H9 (cell line): ENCODE results near the gene SH3BP5. TPM values are rescaled to one million over a fixed set of nuclear protein-coding genes. Genes with fewer than 3 reads are reported as not detected.

ENCODE experiments used
- DNase-seq: peaks from one replicate; pipeline ENCODE4 v3.0.0-alpha.2; 2017
- H2AFZ ChIP-seq: one replicate; pipeline ENCODE4 v1.6.1; 2013; ENCODE audit warnings: mild to moderate bottlenecking, low read length, control low read depth, moderate library complexity
- H2AK5ac ChIP-seq: 2 replicates; pipeline ENCODE4 v1.6.1; 2013; ENCODE audit warnings: low read length, control low read depth, mixed read lengths; ENCODE audit not compliant: insufficient read length
- H2BK120ac ChIP-seq: one replicate; pipeline ENCODE4 v1.6.1; 2013; ENCODE audit warnings: low read depth, mild to moderate bottlenecking, low read length, control low read depth, inconsistent platforms; ENCODE audit not compliant: poor library complexity, severe bottlenecking
- H2BK12ac ChIP-seq: 2 replicates; pipeline ENCODE4 v1.6.1; 2013; ENCODE audit warnings: low read length, control low read depth, mixed read lengths, low read depth; ENCODE audit not compliant: insufficient read length
- H2BK15ac ChIP-seq: 2 replicates; pipeline ENCODE4 v1.6.1; 2013; ENCODE audit warnings: low read depth, low read length, control low read depth
- H2BK20ac ChIP-seq: one replicate; pipeline ENCODE4 v1.6.1; 2013; ENCODE audit warnings: low read depth, mild to moderate bottlenecking, low read length, control low read depth, inconsistent platforms; ENCODE audit not compliant: poor library complexity, severe bottlenecking
- H2BK5ac ChIP-seq: 2 replicates; pipeline ENCODE4 v1.6.1; 2013; ENCODE audit warnings: low read length, control low read depth, mixed read lengths; ENCODE audit not compliant: insufficient read length
- H3K14ac ChIP-seq: 2 replicates; pipeline ENCODE4 v1.6.1; 2013; ENCODE audit warnings: low read length, control low read depth; ENCODE audit not compliant: insufficient read depth
- H3K18ac ChIP-seq: 2 replicates; pipeline ENCODE4 v1.6.1; 2013; ENCODE audit warnings: low read depth, mild to moderate bottlenecking, mixed read lengths, low read length, control low read depth; ENCODE audit not compliant: insufficient read length
- H3K23ac ChIP-seq: 2 replicates; pipeline ENCODE4 v1.6.1; 2013; ENCODE audit warnings: low read length, control low read depth, mixed read lengths, low read depth; ENCODE audit not compliant: insufficient read length
- H3K23me2 ChIP-seq: 2 replicates; pipeline ENCODE4 v1.6.1; 2013; ENCODE audit warnings: low read depth, mild to moderate bottlenecking, mixed read lengths, low read length, control low read depth; ENCODE audit not compliant: insufficient read length, poor library complexity, severe bottlenecking
- H3K27ac ChIP-seq: 2 replicates; pipeline ENCODE4 v1.5.1; 2013; ENCODE audit warnings: low read length, control low read depth, mixed read lengths, low read depth; ENCODE audit not compliant: insufficient read length
- H3K27me3 ChIP-seq: 2 replicates; pipeline ENCODE4 v1.6.1; 2013; ENCODE audit warnings: low read length, control low read depth, inconsistent platforms; ENCODE audit not compliant: insufficient read depth
- H3K4ac ChIP-seq: 2 replicates; pipeline ENCODE4 v1.6.1; 2013; ENCODE audit warnings: low read depth, mild to moderate bottlenecking, control low read depth, inconsistent platforms, low read length, moderate library complexity
- H3K4me1 ChIP-seq: 2 replicates; pipeline ENCODE4 v1.6.1; 2013; ENCODE audit warnings: low read length, control low read depth, inconsistent platforms; ENCODE audit not compliant: insufficient read depth
- H3K4me2 ChIP-seq: 2 replicates; pipeline ENCODE4 v1.6.1; 2013; ENCODE audit warnings: low read length, control low read depth, mixed read lengths; ENCODE audit not compliant: insufficient read length, insufficient read depth
- H3K56ac ChIP-seq: 2 replicates; pipeline ENCODE4 v1.6.1; 2013; ENCODE audit warnings: low read depth, mild to moderate bottlenecking, mixed read lengths, low read length, control low read depth; ENCODE audit not compliant: insufficient read length
- H3K79me1 ChIP-seq: 2 replicates; pipeline ENCODE4 v1.6.1; 2013; ENCODE audit warnings: low read depth, mild to moderate bottlenecking, moderate library complexity, low read length, control low read depth, inconsistent platforms; ENCODE audit not compliant: insufficient read depth, poor library complexity, severe bottlenecking
- H3K79me2 ChIP-seq: 2 replicates; pipeline ENCODE4 v1.6.1; 2013; ENCODE audit warnings: low read length, control low read depth, inconsistent platforms; ENCODE audit not compliant: insufficient read depth
- H3K9ac ChIP-seq: 2 replicates; pipeline ENCODE4 v1.6.1; 2013; ENCODE audit warnings: low read length, control low read depth, mixed read lengths; ENCODE audit not compliant: insufficient read length; ENCODE audit errors: extremely low read depth
- H3K9me3 ChIP-seq: one replicate; pipeline ENCODE4 v1.6.1; 2013; ENCODE audit warnings: low read depth, low read length, inconsistent platforms; ENCODE audit not compliant: control insufficient read depth
- H3T11ph ChIP-seq: one replicate; pipeline ENCODE4 v1.6.1; 2013; ENCODE audit warnings: mild to moderate bottlenecking, low read length, control low read depth, inconsistent platforms
- H4K20me1 ChIP-seq: one replicate; pipeline ENCODE4 v1.6.1; 2013; ENCODE audit not compliant: control insufficient read depth, insufficient read length, insufficient read depth
- H4K5ac ChIP-seq: 2 replicates; pipeline ENCODE4 v1.6.1; 2013; ENCODE audit warnings: low read depth, mild to moderate bottlenecking, mixed read lengths, low read length, control low read depth; ENCODE audit not compliant: insufficient read length
- H4K8ac ChIP-seq: replicated peaks from 2 replicates; pipeline ENCODE4 v1.6.1; 2013; ENCODE audit warnings: low read length, control low read depth, mixed read lengths, low read depth; ENCODE audit not compliant: insufficient read length
- H4K91ac ChIP-seq: 2 replicates; pipeline ENCODE4 v1.6.1; 2013; ENCODE audit warnings: low read depth, mild to moderate bottlenecking, moderate library complexity, mixed read lengths, low read length, control low read depth; ENCODE audit not compliant: insufficient read length
- H3K27ac Mint-ChIP-seq, 3 experiments: 2 replicates in 2 of 3; 3 replicates in 1 of 3; pipeline ENCODE4 v1.8.0; 2020 to 2021; ENCODE audit warnings: mixed read lengths in 3 of 3, mild to moderate bottlenecking in 1 of 3, moderate library complexity in 1 of 3
- H3K27me3 Mint-ChIP-seq: 2 replicates; pipeline ENCODE4 v1.8.0; 2021; ENCODE audit warnings: low read depth, mild to moderate bottlenecking, moderate library complexity, mixed read lengths
- H3K36me3 Mint-ChIP-seq, 3 experiments: 2 replicates in 2 of 3; 3 replicates in 1 of 3; pipeline ENCODE4 v1.8.0; 2020 to 2021; ENCODE audit warnings: low read depth in 3 of 3, mixed read lengths in 3 of 3; ENCODE audit not compliant: insufficient read depth in 1 of 3
- H3K4me1 Mint-ChIP-seq, 2 experiments: 2 replicates each; pipeline ENCODE4 v1.8.0; 2020; ENCODE audit warnings: mixed read lengths in 2 of 2
- H3K4me3 Mint-ChIP-seq, 2 experiments: 2 replicates in 1 of 2; 3 replicates in 1 of 2; pipeline ENCODE4 v1.8.0; 2020 to 2021; ENCODE audit warnings: mild to moderate bottlenecking in 2 of 2, mixed read lengths in 2 of 2, moderate library complexity in 1 of 2
- H3K9me3 Mint-ChIP-seq, 2 experiments: 2 replicates in 1 of 2; 3 replicates in 1 of 2; pipeline ENCODE4 v1.8.0; 2020; ENCODE audit warnings: mild to moderate bottlenecking in 2 of 2, mixed read lengths in 2 of 2, moderate library complexity in 1 of 2
- WGBS: extraction: QIAGEN DNeasy Blood & Tissue Kit; methylation state at CpG from one replicate; pipeline ENCODE4 v1.1.7; 2013; ENCODE audit warnings: missing lambda C conversion rate, low lambda C conversion rate, mixed read lengths; ENCODE audit not compliant: insufficient read length; ENCODE audit errors: extremely low coverage; 5-methylcytosine and 5-hydroxymethylcytosine counted together
- total RNA-seq: library from RNA; stranded (reverse); gene quantifications from 2 replicates; pipeline ENCODE4 v1.2.1, GENCODE V29; 2021
- TF ChIP-seq, protein P1 (sequence below): fragments of 200-600 bp; sonication (generic); conservative IDR thresholded peaks from 3 replicates; pipeline ENCODE4 v1.8.0; 2021; ENCODE audit warnings: antibody characterized with exemption, mild to moderate bottlenecking

Gene SH3BP5
- total RNA-seq, 1 experiment from 2014 or later: 6.8 TPM

DNA sequence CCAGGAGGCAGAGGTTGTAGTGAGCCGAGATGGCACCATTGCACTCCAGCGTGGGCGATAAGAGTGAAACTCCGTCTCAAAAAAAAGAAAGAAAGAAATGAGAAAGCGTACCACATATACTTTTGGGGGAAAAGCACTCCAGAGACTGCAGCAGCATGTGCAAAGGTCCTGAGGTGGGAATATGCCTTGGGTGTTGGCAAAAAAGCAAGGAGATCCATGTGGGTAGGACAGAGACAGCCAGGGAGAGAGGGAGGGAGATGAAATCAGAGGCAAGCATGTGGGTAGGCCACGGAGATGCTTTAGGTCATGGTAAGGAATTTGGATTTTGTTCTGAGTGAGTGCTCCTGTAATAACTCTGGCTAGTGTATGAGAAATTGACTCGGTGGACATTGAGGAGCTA, 3.7 kb upstream of the SH3BP5 start:
- Histone ChIP-seq H2BK120ac (no peak overlapping the region), H3K4me1 (no peaks in the 10 kb centered on the region), H3K18ac (no peak overlapping the region), H2BK20ac (no peak overlapping the region), H3K79me2 (no peaks in the 10 kb centered on the region), H3T11ph (no peak overlapping the region), H3K27me3 (no peaks in the 10 kb centered on the region; the same call in 1 of the 2 replicates), H2AK5ac (no peak overlapping the region), H3K4ac (no peak overlapping the region), H2BK12ac (no peak overlapping the region), H3K9ac (no peak overlapping the region), H3K27ac (no peak overlapping the region), H4K5ac (no peak overlapping the region), H2AFZ (no peak overlapping the region), H4K8ac (no peak overlapping the region), H3K4me2 (no peak overlapping the region), H3K56ac (no peak overlapping the region), H2BK5ac (no peak overlapping the region), H4K91ac (no peak overlapping the region), H3K23ac (no peak overlapping the region), H2BK15ac (no peak overlapping the region), H3K9me3 (no peaks in the 10 kb centered on the region), H3K23me2 (peaks cover 8% of the 10 kb centered on the region), H3K79me1 (no peaks in the 10 kb centered on the region), H4K20me1 (no peaks in the 10 kb centered on the region), H3K14ac (no peak overlapping the region)
- no CpG with 5 or more reads among the region's 7 CpGs for WGBS
- peaks cover 14 to 15% of the 10 kb centered on the region in 2 experiments for H3K4me1 Mint-ChIP-seq
- peaks cover 0 to 3% (median 0%) of the 10 kb centered on the region in 3 experiments; a peak in 2 of 7 replicates for H3K36me3 Mint-ChIP-seq
- H3K4me3 Mint-ChIP-seq: no peak overlapping the region
- H3K9me3 Mint-ChIP-seq: no peaks in the 10 kb centered on the region
- TF ChIP-seq, protein P1, sequence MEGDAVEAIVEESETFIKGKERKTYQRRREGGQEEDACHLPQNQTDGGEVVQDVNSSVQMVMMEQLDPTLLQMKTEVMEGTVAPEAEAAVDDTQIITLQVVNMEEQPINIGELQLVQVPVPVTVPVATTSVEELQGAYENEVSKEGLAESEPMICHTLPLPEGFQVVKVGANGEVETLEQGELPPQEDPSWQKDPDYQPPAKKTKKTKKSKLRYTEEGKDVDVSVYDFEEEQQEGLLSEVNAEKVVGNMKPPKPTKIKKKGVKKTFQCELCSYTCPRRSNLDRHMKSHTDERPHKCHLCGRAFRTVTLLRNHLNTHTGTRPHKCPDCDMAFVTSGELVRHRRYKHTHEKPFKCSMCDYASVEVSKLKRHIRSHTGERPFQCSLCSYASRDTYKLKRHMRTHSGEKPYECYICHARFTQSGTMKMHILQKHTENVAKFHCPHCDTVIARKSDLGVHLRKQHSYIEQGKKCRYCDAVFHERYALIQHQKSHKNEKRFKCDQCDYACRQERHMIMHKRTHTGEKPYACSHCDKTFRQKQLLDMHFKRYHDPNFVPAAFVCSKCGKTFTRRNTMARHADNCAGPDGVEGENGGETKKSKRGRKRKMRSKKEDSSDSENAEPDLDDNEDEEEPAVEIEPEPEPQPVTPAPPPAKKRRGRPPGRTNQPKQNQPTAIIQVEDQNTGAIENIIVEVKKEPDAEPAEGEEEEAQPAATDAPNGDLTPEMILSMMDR: no peak
- no peak for DNase-seq
- no peak overlapping the region for H3K27ac Mint-ChIP-seq
- H3K27me3 Mint-ChIP-seq: peaks cover 23% of the 10 kb centered on the region
